A673 (cell line): ENCODE measurements around the gene KRT86. TPM values are rescaled to one million over a fixed set of nuclear protein-coding genes. Genes with fewer than 3 reads are reported as not detected.

Experiments
- BruUV-seq: library from RNA; stranded (reverse); fragments of 400-500 nt; replicated peaks from 2 replicates; lab custom pipeline; 2021; lab: Mats Ljungman, UMichigan
- CTCF ChIA-PET: fragments of 300-600 bp; sonication (Branson Sonifier 250); formaldehyde crosslinking; loops from one replicate; lab custom pipeline; 2022; ENCODE audit warnings: antibody characterized with exemption; lab: Charles Lee
- POLR2A ChIA-PET: fragments of 300-600 bp; sonication (Branson Sonifier 250); formaldehyde crosslinking; loops from one replicate; lab custom pipeline; 2022; ENCODE audit warnings: antibody characterized with exemption; ENCODE audit not compliant: low non-redundant PET; lab: Charles Lee
- DNase-seq: peaks from one replicate; pipeline ENCODE4 v3.0.0-alpha.2; 2015; ENCODE audit warnings: low spot score
- H3K27ac ChIP-seq: fragments of 200-600 bp; sonication (generic); 2 replicates; pipeline ENCODE4 v1.5.1; 2016; ENCODE audit warnings: mixed run types, low read depth, mild to moderate bottlenecking, mixed read lengths, antibody characterized with exemption, low read length; ENCODE audit not compliant: poor library complexity, severe bottlenecking
- H3K27me3 ChIP-seq: fragments of 200-600 bp; sonication (generic); replicated peaks from 2 replicates; pipeline ENCODE4 v1.6.1; 2017; ENCODE audit warnings: mixed run types, low read depth, mild to moderate bottlenecking, mixed read lengths, antibody characterized with exemption, low read length; ENCODE audit not compliant: insufficient read depth, poor library complexity
- H3K36me3 ChIP-seq: fragments of 200-600 bp; sonication (generic); 2 replicates; pipeline ENCODE4 v1.6.1; 2016; ENCODE audit warnings: mixed run types, mild to moderate bottlenecking, mixed read lengths, antibody characterized with exemption, low read length; ENCODE audit not compliant: insufficient read depth, poor library complexity, severe bottlenecking
- H3K4me1 ChIP-seq: fragments of 200-600 bp; sonication (generic); 2 replicates; pipeline ENCODE4 v1.6.1; 2017; ENCODE audit warnings: mixed run types, mild to moderate bottlenecking, mixed read lengths, antibody characterized with exemption, low read length; ENCODE audit not compliant: insufficient read depth, poor library complexity, severe bottlenecking
- H3K4me3 ChIP-seq: fragments of 200-600 bp; sonication (generic); 2 replicates; pipeline ENCODE4 v1.5.1; 2016; ENCODE audit warnings: low read depth, mixed run types, mild to moderate bottlenecking, mixed read lengths, low read length; ENCODE audit not compliant: poor library complexity, severe bottlenecking
- H3K9me3 ChIP-seq: fragments of 200-600 bp; sonication (generic); 2 replicates; pipeline ENCODE4 v1.6.1; 2016; ENCODE audit warnings: mixed run types, low read depth, mild to moderate bottlenecking, mixed read lengths, antibody characterized with exemption, low read length; ENCODE audit not compliant: poor library complexity, severe bottlenecking
- CTCF ChIP-seq: fragments of 300-800, 200-600 bp; sonication (generic); conservative IDR thresholded peaks from 2 replicates; pipeline ENCODE4 v1.5.1; 2017; ENCODE audit warnings: low read depth, mild to moderate bottlenecking, antibody characterized with exemption, low read length, moderate library complexity, mixed read lengths
- EZH2 ChIP-seq: fragments of 200-600 bp; sonication (generic); IDR thresholded peaks from 2 replicates; pipeline ENCODE4 v1.6.1; 2017; ENCODE audit warnings: borderline replicate concordance, low read depth, mild to moderate bottlenecking, mixed read lengths, antibody characterized with exemption, low read length; ENCODE audit not compliant: poor library complexity, severe bottlenecking
- intact Hi-C: fragments of 100-400 bp; cut with micrococcal nuclease; formaldehyde crosslinking; loops from one replicate; pipeline ENCODE4 v1.10.0; 2022; ENCODE audit not compliant: unreplicated experiment
- total RNA-seq: library from RNA; stranded (reverse); gene quantifications from 2 replicates; pipeline ENCODE4 v1.2.3, GENCODE V29; 2021

The KRT86 gene
- total RNA-seq, 1 experiment from 2014 or later: not detected

DNA sequence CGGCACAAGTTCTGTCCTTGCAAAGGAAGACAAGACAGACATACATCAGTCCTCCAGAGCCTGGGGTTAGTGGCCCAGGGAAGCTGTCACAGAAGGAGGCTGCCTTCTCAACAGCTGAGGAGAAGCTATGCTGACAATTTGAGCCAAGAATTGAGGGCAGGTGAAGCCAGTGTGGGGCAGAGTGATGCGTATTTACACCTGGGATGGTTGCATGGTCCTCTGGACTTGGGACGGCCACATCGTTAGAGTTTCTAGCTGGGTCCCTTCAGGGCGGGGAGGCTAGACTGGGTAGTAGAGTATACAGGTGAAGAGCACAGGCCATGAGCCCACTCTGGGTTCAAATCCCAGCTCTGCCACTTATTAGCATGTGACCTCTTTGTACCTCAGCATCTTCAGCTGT lies 76.3 kb downstream of the KRT86 start:
- BruUV-seq: no TSS peak
- ChIA-PET CTCF (no interaction called here), POLR2A (no interaction called here)

DNA sequence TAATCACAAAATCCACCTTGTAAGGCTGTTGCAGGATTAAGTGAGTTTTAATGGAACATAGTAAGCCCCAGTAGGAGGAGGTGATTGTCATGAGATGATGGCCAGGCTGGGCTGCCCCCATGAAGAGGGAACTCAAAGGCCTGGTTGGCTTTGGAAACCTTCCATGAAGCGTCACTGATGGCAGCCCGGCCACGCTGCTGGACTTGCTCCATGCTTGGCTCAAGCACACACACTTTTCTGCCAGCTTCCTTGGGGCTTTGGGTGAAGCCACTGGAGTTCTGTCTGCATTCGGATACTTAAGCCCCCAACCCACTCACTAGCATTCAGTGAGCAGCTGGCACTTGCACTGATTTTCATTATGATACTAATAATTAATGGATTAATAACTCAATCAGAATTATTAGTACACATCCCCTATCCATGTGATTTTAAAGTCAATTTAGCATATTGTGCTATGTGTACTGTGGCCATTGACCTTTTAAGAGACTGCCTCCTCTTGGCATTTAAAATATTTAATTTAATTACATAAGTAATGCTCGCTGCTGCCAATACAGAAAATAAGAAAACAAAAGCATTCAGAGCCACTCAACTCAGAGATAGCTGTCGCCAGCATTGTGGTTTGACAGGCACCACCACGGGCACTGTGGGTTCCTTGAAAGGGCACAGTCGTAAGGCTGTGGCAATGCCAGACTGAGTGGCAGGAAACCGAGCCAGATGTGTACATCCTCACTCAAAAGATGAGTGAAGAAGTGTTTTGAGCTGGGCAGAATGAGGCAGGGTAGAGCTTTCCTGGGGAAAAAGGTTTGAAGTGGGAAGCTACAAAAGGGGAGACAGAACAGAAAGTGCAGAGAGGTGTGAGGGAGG lies 77.0 kb downstream of the KRT86 start:
- no peak for TF ChIP-seq EZH2
- TF ChIP-seq CTCF: no peak
- Histone ChIP-seq H3K9me3 (no peaks in the 10 kb centered on the region), H3K27ac (no peak overlapping the region), H3K36me3 (no peaks in the 10 kb centered on the region), H3K4me3 (no peak overlapping the region), H3K27me3 (no peaks in the 10 kb centered on the region), H3K4me1 (no peaks in the 10 kb centered on the region)
- POLR2A ChIA-PET: no interaction called here
- intact Hi-C loops: no loop called here
- DNase-seq: no peak
- BruUV-seq: no TSS peak
- CTCF ChIA-PET: no interaction called here

More for the DNA sequence above, 76.3 kb downstream of the KRT86 start:
- no peaks in the 10 kb centered on the region for H3K9me3 ChIP-seq
- H3K27ac ChIP-seq: no peak overlapping the region
- no peak overlapping the region for H3K4me3 ChIP-seq
- H3K36me3 ChIP-seq: no peaks in the 10 kb centered on the region
- intact Hi-C loops: no loop called here
- no peak for DNase-seq
- H3K27me3 ChIP-seq: no peaks in the 10 kb centered on the region
- no peaks in the 10 kb centered on the region for H3K4me1 ChIP-seq
- TF ChIP-seq CTCF (no peak), EZH2 (no peak)

DNA sequence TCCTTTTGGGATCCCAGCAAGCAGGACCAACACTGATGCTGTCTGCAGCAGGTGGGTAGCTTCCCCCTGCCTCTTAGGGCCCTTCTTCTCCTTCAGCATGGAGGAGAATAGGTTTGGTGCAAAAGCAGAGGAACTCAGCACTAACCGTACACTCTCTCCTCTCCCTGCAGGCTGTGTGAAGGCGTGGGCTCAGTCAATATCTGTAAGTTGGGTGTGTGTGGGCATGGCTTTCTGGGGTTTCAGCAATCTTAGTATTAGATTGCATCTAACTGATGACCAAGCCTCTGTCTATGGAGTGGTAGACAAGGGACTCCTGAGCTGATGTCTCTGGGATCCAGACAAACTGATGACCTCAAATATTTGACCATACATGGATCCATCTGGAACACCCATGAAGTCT lies 78.5 kb downstream of the KRT86 start:
- no peak for DNase-seq
- Histone ChIP-seq H3K9me3 (no peaks in the 10 kb centered on the region), H3K36me3 (no peaks in the 10 kb centered on the region), H3K27me3 (no peaks in the 10 kb centered on the region), H3K27ac (no peak overlapping the region), H3K4me1 (no peaks in the 10 kb centered on the region), H3K4me3 (no peak overlapping the region)
- intact Hi-C loops: no loop called here
- POLR2A ChIA-PET: no interaction called here
- TF ChIP-seq EZH2 (no peak), CTCF (no peak)
- no TSS peak for BruUV-seq
- CTCF ChIA-PET: no interaction called here
